HG03442 (cell line): ENCODE data around the gene MRM3.
"Not testable (repeated sequence)": the region's sequence is repeated elsewhere in the genome, so short reads cannot be mapped to it uniquely, and the experiment has no call there.

Experiments
- ATAC-seq: cut with Tn5 transposase; IDR thresholded peaks from one replicate; pipeline ENCODE4 v1.9.1; 2021; ENCODE audit warnings: mild to moderate bottlenecking, moderate library complexity; ENCODE audit not compliant: unreplicated experiment

Gene MRM3

DNA sequence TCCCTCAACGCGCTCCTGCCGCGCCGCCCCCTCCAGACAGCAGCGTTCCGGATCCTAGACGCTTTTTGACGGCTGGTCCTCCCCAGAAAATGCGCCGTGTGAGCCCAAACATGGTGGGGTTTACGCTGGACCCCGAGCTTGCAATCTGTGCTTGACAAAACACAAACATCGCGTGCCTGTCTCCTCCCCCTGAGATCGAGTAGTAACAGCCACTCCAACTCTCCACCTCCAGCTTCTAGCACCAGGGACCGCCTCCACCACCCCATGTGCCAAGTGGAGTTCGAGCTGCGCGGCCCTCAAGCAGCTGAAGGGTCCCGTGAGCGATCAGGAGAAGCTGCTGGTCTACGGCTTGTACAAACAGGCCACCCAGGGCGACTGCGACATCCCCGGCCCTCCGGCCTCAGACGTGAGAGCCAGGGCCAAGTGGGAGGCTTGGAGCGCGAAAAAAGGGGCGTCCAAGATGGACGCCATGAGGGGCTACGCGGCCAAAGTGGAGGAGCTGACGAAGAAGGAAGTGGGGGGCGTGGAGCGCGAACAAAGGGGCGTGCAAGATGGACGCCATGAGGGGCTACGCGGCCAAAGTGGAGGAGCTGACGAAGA is 29.4 kb upstream of the MRM3 start:
- peak; percentile 4 for ATAC-seq

DNA sequence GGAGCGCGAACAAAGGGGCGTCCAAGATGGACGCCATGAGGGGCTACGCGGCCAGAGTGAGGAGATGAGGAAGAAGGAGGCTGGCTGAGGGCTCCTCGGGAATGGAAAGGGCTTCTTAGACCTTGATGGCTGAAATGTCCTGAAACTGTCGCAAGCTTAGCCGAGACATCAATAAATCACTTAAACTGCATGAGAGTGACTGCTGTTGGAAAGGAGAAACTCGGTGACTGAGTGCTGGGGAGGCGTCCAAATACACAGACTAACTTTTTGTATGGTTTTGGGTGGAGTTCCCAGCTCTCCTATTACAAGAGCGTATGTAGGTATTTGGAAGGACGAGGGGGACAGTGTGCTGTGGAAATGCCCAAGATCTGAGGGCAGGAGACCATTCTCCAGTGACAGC is 28.7 kb upstream of the MRM3 start:
- ATAC-seq, result no peak

DNA sequence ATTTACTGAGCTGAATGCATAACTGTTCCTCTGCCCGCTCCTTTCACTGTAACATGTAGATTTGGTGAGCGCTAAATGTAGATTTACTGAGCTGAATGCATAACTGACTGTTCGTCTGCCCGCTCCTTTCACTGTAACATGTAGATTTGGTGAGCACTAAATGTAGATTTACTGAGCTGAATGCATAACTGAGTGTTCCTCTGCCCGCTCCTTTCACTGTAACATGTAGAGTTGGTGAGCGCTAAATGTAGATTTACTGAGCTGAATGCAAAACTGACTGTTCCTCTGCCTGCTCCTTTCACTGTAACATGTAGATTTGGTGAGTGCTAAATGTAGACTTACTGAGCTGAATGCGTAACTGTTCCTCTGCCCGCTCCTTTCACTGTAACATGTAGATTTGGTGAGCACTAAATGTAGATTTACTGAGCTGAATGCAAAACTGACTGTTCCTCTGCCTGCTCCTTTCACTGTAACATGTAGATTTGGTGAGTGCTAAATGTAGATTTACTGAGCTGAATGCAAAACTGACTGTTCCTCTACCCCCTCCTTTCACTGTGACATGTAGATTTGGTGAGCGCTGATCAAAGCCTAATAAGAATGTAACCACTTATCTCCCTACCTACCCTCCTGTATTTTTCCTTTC is 26.7 kb upstream of the MRM3 start:
- ATAC-seq, result not testable (repeated sequence)

DNA sequence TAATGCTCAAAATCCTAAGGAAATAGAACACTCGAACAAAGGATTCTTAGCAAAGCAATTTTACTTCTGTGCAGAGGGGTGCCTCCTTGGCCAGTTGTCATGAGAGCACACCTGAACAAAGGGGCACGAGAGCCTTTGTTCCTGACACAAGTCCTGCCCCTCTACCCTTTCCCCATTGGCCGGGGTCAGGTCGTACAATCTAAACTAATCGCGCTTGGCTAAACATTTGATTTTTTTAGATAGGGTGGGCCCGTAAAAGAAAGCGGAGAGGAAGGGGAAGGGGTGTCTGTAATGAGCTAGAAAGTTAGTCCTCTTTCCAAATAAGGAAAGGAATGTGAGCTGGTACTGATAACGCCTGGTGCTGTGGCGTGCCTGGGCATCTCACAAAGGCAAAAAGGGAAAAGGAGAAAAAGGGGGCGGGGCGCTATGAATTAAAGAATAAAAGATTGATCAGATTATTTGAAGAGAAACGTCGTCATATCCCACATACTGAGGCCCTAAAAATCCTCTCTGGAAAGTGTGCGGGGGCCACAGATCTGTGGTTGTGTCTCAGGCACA is 26.1 kb upstream of the MRM3 start:
- ATAC-seq, result not testable (repeated sequence)

DNA sequence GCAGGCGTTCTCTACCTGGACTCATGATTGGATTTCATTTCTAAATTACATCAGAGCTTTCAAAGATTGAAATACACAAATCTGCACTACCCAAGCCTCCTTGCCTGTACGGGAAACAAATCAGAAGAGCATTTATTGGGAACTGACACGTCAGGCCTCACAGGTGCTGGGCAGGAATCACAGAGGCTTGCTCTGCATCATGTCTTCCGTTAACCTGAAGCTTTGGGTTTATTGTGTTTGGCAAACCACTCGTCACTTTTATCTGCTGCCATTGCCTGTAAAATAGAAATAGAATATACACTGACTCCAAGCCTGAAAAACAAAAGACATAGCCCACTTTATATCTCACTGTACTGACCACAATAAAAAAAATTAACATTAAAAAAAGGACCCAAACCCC is 22.2 kb upstream of the MRM3 start:
- no peak for ATAC-seq

DNA sequence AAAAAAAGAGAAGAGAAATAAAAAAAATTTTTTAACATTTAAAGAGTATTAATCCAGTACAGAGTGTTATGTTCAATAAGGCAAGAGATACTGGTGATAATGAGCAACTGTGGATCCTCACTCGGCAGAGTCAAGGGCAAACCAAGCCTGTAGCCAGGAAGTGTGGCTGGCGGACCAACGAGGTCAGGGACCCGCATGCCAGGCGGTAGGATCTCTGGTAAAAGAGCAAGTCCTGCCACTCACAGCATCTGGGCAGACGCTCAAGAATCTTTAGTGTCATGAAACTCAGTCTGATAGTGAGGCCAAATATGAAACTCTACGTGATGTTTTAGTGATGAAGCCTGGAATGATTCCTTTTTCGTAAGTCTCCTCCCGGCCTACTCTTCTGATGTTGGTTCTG is 21.8 kb upstream of the MRM3 start:
- ATAC-seq, result no peak

DNA sequence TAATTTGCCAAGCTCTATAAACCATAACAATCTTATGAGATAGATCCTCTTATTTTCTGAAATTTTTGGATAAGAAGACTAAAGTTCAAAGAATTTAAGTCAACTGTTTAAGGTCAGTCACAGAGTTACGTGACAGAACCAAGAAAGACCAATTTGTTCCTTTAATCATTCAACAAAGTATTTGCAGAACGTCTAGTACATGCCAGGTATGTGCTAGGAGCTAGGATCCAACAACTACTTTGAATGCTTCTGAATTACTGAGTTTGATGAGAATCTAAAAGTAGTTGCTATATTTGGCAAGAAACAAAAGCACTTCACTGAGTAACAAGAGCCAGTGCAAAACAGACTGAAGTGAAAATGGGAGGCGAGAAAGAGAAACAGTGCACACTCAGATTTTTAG is 15.1 kb upstream of the MRM3 start:
- no peak for ATAC-seq

DNA sequence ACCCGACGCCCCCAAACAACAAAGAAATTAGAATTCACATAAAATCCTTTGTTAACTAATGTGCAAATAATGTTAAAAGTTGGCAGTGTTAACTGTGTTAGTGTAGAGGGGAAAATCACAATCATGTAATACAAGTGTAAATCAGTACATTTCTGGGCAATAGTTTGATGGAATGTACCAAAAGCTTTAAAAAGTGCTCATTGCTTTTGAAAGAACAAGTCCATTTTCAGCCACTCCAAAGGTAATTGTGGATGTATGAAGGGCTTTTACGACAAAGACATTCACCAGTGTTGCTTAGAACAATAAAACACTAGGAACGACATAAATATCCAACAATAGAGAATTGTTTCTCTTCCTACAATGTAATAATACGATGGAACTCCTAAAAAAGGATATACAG is 9.1 kb upstream of the MRM3 start:
- ATAC-seq, result no peak

DNA sequence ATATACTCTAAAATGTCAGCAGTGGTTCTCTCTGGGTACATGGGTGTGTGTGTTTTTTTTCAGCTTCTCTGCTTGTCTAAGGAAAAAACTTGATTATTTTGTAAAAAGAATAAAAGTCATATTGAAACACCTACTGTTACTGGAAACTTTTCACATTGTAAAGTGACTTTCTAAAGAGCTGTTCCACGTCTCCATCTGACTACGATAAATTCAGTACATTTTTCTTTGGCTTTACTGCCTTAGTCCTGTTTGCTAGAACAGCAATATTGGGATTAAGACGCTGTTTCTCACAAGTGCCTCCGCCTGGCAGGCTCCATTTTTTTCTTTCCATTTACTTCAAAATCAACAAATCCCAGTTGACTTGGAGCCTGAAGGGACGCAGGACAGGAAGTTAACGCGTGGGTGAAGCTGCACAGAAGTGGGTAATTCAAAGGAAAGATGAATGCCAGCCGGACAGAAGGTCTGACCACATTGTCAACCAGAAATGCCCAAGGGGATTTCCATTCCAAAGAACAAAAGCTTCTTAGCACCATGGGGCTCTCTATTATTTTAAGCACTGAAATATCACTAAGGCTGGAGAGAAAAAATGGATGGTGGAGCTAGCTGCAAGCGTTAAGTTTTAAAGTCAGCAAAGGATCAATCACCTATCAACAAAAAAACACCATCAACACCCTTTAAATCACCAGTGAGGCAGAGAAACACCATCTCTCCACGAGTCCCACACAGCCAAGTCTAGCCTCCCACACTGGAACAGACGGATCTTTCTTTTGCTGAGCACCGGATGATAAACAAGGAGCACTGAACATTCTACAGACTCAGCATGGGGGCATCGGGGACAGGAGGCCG is 8.5 kb upstream of the MRM3 start:
- no peak for ATAC-seq

DNA sequence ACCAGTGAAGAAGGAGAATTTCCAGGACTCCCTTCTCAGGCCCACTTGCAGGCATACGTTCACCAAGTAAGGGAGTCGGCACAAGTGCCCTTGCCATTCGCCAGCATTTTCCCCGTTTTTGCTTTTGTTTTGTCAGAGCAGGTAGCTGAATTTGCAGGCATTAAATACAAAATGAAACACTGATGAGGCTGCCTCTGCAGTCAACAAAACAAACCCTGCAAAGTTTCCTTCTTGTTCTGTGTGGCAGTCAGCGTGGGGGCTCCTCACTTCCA is 7.9 kb upstream of the MRM3 start:
- no peak for ATAC-seq

DNA sequence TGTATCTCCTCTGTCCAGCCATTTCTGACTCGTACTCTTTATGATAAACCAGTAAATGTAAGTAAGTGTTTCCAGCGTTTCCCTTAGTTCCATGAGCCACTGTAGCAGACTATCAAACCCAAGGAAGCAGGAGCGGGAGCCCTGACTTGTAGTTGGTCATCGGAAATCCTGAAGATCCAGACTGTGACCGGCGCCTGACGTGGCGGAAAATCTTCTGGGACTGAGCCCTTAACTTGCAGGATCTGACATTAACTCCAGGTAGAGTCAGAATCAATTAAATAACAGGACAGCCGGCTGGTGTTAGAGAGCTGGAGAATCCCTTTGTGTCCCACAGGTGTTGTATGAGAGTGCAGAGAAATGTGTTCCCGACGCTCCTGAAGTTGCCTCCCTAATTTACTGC is 4.1 kb upstream of the MRM3 start:
- no peak for ATAC-seq

DNA sequence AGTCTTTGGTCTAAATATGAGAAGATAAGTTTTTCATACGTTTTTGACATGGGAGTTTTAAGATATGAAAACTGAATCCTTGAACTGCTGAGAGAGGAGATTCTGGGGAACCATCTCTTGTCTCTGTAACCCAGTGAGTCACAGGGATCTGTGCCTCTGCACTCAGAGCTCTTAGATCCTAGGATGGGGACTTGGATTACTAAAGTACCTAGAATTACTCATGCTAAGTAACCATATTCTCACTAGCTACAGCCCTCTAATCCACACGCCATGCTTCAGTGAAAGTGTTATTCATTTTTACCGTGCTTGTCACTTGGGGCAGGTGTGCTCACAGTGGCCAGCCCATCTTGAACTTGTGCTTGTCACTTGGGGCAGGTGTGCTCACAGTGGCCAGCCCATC is 2.0 kb downstream of the MRM3 start:
- ATAC-seq, result no peak

DNA sequence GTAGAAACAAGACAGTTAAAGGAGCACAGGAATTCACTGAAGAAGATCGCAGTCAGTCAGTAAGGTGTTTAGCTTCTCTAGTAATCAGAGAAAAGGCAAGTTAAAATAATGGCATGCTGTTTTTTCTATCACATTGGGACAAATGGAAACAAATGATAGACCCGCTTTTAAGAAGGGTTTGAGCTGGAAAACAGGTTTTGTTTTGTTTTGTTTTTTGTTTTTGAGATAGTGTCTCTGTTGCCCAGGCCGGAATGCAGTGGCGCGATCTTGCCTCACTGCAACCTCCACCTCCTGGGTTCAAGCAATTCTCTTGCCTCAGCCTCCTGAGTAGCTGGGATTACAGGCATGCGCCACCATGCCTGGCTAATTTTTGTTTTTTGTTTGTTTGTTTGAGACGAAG is 3.7 kb downstream of the MRM3 start:
- ATAC-seq, result not testable (repeated sequence)

DNA sequence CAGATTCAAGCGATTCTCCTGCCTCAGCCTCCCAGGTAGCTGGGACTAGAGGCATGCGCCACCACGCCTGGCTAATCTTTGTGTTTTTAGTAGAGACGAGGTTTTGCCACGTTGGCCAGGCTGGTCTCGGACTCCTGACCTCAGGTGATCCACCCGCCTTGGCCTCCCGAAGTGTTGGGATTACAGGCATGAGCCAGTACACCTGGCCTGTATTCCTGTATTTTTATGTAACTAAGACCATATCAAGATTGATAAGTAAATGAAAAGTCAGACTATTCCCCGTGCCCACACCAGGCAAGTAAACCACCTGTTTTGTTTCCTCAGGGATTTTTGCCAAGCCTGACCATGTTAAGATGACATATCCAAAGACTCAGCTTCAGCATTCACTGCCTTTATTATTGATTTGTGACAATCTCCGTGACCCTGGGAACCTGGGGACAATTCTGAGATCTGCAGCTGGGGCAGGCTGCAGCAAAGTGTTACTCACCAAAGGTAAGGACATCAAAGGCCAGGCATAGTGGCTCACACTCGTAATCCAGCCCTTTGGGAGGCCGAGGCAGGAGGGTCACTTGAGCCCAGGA is 5.6 kb downstream of the MRM3 start:
- no peak for ATAC-seq

DNA sequence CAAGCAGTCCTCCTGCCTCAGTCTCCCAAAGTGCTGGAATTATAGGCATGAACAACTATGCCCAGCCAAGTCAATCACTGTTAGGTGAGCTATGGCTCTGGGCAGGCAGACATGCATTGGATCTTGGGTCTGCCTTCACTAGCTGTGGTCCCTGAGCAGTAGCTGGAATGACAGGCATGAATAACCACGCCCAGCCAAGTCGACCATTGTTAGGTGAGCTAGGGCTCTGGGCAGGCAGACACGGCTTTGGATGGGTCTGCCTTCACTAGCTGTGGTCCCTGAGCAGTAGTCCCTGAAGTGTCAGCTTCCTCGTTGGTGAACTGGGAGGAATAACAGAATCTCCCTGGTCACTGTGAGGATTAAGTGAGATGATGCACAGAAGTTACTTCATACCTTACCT is 6.4 kb downstream of the MRM3 start:
- no peak for ATAC-seq

DNA sequence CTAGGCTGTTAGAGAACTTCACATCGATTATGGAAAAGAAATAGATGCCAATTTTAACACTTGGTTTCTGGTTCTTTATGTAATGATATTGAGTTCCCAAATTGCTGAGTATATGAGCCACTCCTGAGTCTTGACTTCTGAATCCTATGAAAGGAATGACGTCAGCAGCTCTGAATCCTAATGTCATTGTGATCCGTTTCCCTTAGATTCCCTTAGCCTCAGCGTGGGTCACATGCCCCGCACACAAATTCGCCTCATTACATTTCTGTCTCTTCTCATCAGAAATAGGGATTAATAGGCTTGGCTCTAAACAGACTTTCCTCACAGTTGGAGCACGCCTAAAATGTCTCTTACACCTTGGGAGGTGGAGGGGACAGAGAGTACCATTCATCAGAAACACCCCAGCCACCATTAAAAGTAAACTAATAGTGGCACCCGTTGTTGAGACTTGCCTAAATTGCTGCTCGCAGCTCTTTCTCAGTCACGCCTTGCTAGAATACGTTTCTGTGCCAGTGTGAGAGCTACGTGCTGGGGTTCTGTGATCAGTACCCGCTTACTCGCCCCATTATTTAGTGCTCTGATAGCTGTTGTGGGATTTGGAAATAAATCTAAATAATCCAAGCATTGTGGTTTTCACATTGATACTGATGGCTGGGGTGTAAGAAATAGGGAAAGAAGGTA is 7.1 kb downstream of the MRM3 start:
- no peak for ATAC-seq

DNA sequence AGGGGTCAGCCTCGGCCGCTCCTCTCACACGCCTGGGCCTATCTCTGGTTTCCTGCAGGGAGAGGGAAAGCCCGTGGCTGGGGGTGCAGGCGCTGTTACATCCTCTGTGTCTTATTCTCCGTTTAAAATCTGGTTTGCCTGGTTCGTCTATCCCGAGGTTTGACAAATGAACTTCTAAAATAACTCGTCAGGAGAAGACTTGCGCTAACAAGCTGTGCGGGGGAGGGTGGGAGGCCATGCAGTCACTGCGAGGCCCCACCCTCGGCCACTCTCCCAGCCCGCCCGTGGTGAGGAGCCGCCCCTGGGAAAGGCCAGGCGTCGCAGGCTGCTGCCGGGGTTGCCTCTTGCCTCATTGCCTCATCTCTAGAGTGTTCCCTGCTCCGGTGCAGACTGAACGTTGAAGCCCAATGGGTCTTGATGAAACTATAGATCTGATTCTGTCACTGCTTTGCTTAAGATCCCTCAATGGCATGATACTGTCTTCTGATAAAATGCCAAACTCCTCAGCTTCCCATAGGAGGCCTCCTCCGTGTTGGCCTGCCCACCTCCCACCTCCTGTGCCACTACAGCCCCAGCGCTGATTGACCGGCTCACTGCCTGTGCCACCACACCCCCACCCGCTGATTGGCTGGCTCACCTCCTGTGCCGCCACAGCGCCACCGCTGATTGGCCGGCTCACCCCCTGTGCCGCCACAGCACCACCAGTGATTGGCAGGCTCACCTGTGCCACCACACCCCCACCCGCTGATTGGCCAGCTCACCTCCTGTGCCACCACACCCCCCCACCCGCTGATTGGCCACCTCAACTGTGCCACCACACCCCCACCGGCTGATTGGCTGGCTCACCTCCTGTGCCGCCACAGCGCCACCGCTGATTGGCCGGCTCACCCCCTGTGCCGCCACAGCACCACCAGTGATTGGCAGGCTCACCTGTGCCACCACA is 8.0 kb downstream of the MRM3 start:
- ATAC-seq, result not testable (repeated sequence)

DNA sequence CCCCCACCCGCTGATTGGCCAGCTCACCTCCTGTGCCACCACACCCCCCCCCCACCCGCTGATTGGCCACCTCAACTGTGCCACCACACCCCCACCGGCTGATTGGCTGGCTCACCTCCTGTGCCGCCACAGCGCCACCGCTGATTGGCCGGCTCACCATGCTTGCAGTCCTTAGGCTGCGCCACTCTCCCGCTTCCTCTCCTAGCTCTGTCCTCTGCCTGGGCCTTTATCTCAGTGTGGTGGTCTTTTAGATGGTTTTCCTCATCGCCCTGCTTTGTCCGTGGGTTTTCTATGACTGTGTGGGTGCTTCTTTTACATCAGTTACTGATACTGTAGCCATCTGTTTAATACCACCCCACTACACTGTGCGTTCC is 8.7 kb downstream of the MRM3 start:
- ATAC-seq, result not testable (repeated sequence)

DNA sequence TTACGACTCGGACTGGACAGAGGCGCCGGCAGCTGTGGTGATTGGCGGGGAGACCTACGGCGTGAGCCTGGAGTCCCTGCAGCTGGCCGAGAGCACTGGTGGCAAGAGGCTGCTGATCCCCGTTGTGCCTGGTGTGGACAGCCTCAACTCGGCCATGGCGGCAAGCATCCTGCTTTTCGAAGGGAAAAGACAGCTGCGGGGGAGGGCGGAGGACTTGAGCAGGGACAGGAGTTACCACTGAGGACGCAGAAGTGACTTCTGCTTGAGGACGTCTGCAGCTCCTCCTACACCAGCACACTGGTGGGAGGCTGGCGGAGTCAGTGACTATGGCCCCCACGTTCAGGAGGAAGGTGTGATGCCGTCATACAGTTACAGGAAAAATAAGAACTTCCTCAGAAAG is 9.7 kb downstream of the MRM3 start:
- ATAC-seq, result no peak

DNA sequence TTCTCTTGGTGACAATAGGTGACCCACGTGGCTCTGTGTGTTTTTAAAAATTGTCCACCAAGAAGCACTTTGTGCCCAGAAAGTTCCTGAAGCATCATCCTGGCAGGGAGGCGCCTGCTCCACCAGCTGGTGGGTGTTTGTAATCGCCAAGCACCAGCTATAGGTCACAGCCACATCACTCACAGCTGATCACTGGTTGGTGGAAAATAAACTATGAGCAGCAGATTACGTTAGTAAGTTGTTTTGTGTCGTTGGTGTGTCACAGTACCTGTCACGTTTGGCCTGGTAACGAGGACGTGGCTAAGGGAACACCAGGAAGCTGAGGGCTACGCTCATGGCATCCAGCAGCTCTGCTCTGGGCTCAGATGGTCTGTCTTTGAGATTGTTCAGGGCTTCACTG is 10.1 kb downstream of the MRM3 start:
- ATAC-seq, result no peak
